Osteocyte (in vitro differentiated cells): ENCODE results near the gene GPD1L. TPM values are rescaled to one million over a fixed set of nuclear protein-coding genes. Genes with fewer than 3 reads are reported as not detected.

Source experiments
- DNase-seq: peaks from one replicate; pipeline ENCODE4 v3.0.0; 2021; ENCODE audit warnings: mixed read lengths; ENCODE audit not compliant: unreplicated experiment; ENCODE audit errors: extremely low spot score
- H3K27ac Mint-ChIP-seq: one replicate; pipeline ENCODE4 v1.8.0; 2021; ENCODE audit warnings: mild to moderate bottlenecking, mixed read lengths; ENCODE audit not compliant: unreplicated experiment
- H3K27me3 Mint-ChIP-seq: one replicate; pipeline ENCODE4 v1.8.0; 2021; ENCODE audit warnings: mixed read lengths; ENCODE audit not compliant: unreplicated experiment
- H3K36me3 Mint-ChIP-seq: one replicate; pipeline ENCODE4 v1.8.0; 2021; ENCODE audit warnings: mixed read lengths; ENCODE audit not compliant: unreplicated experiment
- H3K4me1 Mint-ChIP-seq: one replicate; pipeline ENCODE4 v1.8.0; 2021; ENCODE audit warnings: mixed read lengths; ENCODE audit not compliant: unreplicated experiment
- H3K4me3 Mint-ChIP-seq: one replicate; pipeline ENCODE4 v1.8.0; 2021; ENCODE audit warnings: mild to moderate bottlenecking, moderate library complexity, mixed read lengths; ENCODE audit not compliant: unreplicated experiment
- H3K9me3 Mint-ChIP-seq: one replicate; pipeline ENCODE4 v1.8.0; 2021; ENCODE audit warnings: mixed read lengths; ENCODE audit not compliant: unreplicated experiment
- total RNA-seq: library from RNA; stranded (reverse); gene quantifications from 2 replicates; pipeline ENCODE4 v1.2.1, GENCODE V29; 2021
- TF ChIP-seq, protein P1 (sequence below): fragments of 200-600 bp; sonication (generic); IDR thresholded peaks from 2 replicates; pipeline ENCODE4 v1.5.0; 2021; ENCODE audit warnings: antibody characterized with exemption, mild to moderate bottlenecking, moderate library complexity

GPD1L gene
- total RNA-seq, 1 donor from 2014 or later: 9.1 TPM

DNA sequence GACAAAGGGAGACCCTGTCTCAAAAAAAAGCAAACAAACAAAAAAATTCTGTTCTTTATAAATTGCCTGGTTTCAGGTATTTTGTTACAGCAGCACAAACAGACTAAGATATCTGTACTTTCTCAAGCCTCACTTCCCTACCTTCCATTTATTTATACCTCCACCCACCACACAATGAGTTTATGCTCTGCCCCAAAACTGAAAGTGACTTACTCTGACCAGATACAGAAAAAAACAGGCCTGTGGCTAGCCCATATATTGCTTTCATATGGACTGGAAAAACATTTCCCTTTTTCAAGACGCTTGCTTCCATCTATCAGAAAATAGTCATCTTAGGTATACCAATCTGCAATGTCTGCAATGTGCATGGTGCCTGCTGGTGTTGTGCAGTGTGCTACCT is 8.7 kb upstream of the GPD1L start:
- no peak for DNase-seq
- TF ChIP-seq, protein P1, sequence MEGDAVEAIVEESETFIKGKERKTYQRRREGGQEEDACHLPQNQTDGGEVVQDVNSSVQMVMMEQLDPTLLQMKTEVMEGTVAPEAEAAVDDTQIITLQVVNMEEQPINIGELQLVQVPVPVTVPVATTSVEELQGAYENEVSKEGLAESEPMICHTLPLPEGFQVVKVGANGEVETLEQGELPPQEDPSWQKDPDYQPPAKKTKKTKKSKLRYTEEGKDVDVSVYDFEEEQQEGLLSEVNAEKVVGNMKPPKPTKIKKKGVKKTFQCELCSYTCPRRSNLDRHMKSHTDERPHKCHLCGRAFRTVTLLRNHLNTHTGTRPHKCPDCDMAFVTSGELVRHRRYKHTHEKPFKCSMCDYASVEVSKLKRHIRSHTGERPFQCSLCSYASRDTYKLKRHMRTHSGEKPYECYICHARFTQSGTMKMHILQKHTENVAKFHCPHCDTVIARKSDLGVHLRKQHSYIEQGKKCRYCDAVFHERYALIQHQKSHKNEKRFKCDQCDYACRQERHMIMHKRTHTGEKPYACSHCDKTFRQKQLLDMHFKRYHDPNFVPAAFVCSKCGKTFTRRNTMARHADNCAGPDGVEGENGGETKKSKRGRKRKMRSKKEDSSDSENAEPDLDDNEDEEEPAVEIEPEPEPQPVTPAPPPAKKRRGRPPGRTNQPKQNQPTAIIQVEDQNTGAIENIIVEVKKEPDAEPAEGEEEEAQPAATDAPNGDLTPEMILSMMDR: no peak
- no peaks in the 10 kb centered on the region for H3K4me1 Mint-ChIP-seq
- peaks cover 30% of the 10 kb centered on the region for H3K27me3 Mint-ChIP-seq
- no peak overlapping the region for H3K4me3 Mint-ChIP-seq
- H3K36me3 Mint-ChIP-seq: peaks cover 6% of the 10 kb centered on the region
- H3K9me3 Mint-ChIP-seq: peaks cover 10% of the 10 kb centered on the region
- H3K27ac Mint-ChIP-seq: no peak overlapping the region

DNA sequence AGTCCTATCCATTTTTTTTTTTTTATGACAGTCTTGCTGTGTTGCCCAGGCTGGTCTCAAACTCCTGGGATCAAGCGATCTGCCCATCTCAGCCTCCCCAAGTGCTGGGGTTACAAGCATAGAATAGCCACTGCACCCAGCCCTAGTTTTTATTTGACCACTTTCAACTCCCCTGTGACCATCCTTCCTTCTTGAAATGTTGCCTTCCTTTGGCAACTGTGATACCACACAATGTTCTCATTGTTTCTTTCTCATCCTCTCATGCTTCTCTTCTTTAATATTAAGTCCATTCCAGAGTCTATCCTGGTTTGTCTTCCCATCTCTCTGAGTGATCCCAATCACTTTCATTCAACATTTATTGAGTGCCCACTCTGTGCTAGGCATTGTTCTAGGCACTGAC is 7.9 kb upstream of the GPD1L start:
- DNase-seq: no peak
- TF ChIP-seq, protein P1: no peak
- Mint-ChIP-seq H3K36me3 (peaks cover 6% of the 10 kb centered on the region), H3K9me3 (peaks cover 10% of the 10 kb centered on the region), H3K27ac (no peak overlapping the region), H3K4me3 (no peak overlapping the region), H3K27me3 (peaks cover 25% of the 10 kb centered on the region), H3K4me1 (no peaks in the 10 kb centered on the region)

DNA sequence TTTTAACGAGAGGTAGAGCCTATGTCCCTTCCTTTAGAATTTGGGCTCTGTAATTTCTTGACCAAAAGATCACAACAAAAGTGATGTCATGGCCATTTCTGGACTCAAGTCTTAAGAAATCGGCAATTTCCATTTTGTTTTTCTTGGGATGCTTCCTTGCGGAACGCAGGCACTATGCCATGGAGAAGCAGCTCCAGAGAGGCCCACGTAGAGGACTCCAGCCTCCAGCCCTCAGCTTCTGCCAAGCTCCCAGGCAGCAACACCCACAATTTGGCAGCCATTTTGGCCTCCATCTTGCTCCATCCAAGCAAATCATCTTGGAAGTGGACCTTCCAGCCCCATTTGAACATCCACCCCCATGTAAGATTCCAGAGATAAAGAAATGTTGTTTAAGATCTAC is 6.0 kb upstream of the GPD1L start:
- TF ChIP-seq, protein P1: no peak
- H3K36me3 Mint-ChIP-seq: peaks cover 6% of the 10 kb centered on the region
- H3K4me3 Mint-ChIP-seq: no peak overlapping the region
- H3K4me1 Mint-ChIP-seq: peaks cover 3% of the 10 kb centered on the region
- no peak overlapping the region for H3K27ac Mint-ChIP-seq
- peaks cover 10% of the 10 kb centered on the region for H3K9me3 Mint-ChIP-seq
- no peak for DNase-seq
- peaks cover 16% of the 10 kb centered on the region for H3K27me3 Mint-ChIP-seq

DNA sequence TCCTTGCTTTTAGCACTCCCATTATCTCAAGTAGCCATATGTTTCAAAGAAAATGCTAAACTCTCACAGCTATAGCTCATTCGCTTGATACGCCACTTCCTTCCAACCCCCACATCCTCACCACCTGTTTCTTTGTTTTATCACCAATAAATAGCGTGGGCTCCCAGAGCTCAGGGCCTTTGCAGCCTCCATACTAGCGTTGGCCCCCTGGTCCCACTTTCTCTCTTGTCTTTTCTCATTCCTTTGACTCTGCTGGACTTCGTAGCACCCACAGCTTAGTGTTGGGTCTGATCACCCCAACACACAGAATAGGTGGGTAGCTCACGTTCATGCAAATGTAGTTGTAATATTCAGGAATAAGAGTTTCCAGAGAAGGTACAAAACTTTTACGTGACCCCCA is 4.1 kb upstream of the GPD1L start:
- Mint-ChIP-seq H3K27ac (no peak overlapping the region), H3K4me3 (no peak overlapping the region), H3K36me3 (peaks cover 6% of the 10 kb centered on the region), H3K4me1 (peaks cover 10% of the 10 kb centered on the region), H3K9me3 (peaks cover 10% of the 10 kb centered on the region), H3K27me3 (peaks cover 12% of the 10 kb centered on the region)
- TF ChIP-seq, protein P1: no peak
- no peak for DNase-seq

DNA sequence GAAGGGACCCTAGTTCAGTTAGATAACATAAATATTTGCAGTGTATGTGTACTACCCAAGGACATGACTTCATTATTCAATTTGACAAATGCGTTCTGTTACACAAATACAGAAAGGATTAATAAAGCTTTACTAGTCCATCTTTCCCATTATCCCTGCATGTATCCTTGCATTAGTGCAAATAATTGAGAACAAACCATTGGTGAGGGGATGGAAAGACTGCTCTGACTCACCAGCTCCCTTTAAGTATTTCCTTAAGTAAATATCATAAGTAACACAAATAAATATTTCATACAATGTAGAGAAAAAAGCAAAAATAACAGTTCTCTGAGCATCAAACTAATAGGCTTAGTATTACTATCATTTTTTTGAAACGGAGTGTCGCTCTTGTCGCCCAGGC is 1.9 kb upstream of the GPD1L start:
- no peak for DNase-seq
- Mint-ChIP-seq H3K27ac (no peak overlapping the region), H3K9me3 (peaks cover 10% of the 10 kb centered on the region), H3K4me3 (no peak overlapping the region), H3K36me3 (peaks cover 6% of the 10 kb centered on the region), H3K4me1 (peaks cover 21% of the 10 kb centered on the region), H3K27me3 (no peaks in the 10 kb centered on the region)
- TF ChIP-seq, protein P1: no peak
